ENCODE data around the gene HOXD1. TPM values are rescaled to one million over a fixed set of nuclear protein-coding genes. Genes with fewer than 3 reads are reported as not detected.

The HOXD1 gene
- polyA plus RNA-seq, 10 donors = 1.1 to 3.2 (median 1.6) TPM

DNA sequence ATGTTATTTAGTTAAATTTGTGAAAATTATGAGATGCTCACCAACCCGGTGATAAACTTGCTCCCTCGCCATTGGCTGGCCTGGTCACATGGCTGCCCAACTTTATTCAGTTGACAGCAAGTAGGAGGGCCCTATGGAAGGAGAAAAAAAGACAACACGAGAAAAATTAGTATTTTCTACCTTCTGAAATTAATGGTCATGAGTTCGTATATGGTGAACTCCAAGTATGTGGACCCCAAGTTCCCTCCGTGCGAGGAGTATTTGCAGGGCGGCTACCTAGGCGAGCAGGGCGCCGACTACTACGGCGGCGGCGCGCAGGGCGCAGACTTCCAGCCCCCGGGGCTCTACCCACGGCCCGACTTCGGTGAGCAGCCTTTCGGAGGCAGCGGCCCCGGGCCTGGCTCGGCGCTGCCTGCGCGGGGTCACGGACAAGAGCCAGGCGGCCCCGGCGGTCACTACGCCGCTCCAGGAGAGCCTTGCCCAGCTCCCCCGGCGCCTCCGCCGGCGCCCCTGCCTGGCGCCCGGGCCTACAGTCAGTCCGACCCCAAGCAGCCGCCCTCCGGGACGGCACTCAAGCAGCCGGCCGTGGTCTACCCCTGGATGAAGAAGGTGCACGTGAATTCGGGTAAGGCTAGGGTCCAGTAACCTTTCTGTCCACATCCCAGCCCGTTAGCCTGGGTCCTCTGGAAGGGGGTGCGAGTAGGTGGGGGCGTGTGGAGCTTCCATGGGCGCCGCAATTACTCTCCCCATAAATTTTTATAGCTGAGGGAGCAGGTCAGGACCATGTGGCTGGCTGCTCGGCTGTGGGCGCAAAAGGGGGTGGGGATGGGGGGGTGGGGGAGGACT, 36.8 kb upstream of the HOXD1 start, which contains the start of gene HOXD4:
Gene HOXD4 (plus strand): TSS at position 109 of the 846 bp plus-strand sequence. CDS start 84 bp downstream, at position 193.
- peak in 1 of 3 donors; percentile 31 for DNase-seq

DNA sequence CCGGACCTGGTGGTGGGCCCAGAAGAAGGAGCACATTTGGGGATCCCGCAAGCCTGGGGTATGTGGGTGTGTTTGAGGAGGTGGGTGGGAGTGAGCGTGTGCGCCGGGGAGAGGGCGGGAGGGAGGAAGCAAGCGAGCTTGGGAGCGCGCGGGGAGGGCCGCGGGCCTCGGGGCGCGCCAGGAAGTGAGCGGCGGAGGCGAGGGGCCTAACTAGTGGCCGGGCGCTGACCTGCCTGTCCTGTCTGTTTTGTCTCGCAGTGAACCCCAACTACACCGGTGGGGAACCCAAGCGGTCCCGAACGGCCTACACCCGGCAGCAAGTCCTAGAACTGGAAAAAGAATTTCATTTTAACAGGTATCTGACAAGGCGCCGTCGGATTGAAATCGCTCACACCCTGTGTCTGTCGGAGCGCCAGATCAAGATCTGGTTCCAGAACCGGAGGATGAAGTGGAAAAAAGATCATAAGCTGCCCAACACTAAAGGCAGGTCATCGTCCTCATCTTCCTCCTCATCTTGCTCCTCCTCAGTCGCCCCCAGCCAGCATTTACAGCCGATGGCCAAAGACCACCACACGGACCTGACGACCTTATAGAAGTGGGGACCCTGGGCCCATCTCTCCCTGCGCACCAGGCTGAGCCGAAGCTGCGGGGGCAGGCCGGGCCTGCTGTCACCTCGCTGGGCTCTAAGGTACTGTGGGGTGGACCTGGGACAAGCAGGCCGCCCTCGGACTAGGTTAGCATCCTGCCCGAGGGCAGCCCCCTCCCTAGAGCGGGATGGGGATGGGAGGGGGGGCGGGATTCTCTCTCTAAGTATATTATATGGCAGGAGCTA, 35.9 kb upstream of the HOXD1 start:
- DNase-seq = peak in 2 of 3 donors; percentile 46 to 51

DNA sequence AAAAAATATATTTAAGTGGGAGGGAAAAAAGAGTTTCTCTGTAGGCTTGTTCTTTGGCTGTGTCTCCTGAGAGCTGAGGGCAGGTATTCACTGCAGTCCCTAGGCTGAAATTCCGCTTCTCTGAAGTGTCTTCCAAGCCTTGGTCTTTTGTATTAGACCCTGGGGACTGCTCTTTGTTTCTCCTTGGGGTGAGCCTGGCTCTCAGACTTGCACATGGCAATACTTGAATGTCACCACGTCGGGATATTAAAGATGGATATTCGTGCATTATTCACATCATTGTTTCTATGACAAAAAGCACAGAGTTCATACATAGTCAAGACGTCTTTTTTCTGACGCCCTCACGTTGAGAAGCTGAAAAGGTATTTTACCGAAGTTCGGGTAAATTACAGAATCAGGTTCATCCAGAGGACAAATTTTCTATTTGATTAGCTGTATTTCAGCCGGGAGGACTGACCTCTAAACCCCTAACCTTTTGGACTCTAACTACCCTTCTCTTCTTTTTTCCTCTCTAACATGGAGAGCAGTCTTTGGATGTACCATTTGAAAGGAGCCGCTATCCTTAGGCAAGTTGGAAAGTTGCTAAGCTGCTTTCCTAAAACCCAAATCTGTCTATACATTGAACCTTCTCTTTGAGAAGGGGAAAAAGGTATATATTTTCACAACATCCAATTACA, 33.8 kb upstream of the HOXD1 start:
- no peak for DNase-seq

DNA sequence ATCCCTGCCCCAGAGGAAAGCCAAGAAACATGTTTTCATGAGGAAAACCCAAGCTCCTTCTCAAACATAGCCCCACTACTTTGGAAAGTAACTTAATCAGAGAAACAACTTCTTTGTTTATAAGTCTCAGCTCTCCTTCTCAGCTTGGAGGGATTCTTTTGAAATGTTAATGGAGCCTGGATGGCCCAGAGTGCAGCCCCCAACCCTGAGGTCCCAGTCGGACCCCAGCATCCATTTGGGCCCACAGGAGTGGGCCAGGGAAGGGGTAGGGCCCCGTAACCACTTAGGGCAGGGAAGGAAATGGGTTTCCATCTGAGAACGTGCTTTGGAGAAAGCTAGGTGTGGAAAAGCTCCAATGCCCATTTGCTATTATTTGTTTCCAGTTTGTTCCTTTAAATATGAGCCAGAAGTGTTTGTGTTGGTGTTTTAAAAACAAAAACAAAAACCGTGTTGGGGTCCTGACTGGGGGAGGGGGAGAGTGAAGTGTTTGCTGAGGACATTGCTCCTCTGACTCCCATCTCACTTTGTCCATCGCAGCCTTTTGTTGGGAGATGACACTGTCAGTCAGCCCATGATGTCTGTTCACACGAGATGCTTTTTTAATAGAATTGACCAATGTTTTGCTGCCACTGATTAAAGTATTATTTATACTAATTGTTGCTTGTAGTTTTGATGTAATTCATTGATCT, 33.0 kb upstream of the HOXD1 start:
- no peak for DNase-seq

DNA sequence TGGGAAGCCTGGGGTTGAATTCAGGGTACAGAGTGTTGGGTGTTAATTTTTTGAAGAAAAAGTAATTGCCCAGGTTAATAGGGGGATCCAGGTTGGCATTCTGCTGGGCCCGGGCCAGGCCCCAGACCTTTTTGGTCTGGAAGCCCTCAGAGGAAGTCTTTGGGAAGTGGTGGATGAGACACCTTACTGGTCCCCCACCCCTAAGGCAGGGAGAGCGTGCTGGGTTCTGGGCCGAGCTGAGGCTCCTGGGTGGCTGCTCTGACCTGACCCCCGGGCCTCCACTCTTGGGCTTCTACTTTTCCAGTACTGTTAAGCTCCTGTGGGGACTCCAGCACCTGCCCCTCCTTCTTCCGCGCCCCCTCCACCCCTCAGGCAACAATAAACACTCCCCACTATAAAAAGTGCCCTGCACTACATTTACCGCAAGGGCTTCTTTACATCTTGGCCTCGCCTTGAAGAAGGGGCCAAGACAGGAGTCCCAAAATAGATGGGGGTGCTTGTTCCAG, 32.1 kb upstream of the HOXD1 start:
- DNase-seq = peak in 1 of 3 donors; percentile 28

DNA sequence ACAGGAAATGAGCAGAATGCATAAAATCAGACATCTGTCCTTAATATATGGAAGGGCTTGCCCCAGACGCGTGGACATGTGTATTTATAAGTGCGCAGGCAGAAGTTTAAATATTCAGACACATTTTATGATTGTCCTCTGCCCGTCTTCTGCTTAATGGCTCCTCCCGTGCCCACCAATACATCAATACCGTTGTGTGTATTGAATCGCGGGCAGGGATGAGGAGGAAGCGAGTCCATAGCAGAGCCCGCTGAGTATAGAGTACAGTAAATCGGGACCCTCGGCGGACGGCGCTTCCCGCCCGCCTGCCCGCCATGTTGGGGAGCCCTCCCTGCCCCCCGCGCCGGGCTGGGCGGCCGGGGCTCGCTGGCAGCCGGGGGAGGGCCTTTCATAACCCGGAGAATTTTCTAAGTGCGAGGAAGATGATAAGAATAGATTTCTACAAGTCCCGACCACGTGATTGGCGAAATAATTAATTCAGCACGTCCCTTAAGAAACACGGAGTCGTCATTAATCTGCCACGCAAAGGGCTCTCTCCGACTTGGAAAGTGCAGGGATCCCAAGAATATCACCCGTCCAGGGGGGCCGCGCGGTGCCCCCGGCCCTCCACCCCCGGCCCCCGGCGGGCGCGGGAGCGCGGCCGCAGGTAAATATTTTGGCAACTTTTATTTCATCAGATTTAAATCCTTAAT, 31.5 kb upstream of the HOXD1 start, which contains the start of gene HOXD3:
Gene HOXD3 (plus strand): TSS at position 501 of the 692 bp plus-strand sequence. CDS start 11,808 bp downstream, outside the sequence.
- peak in 1 of 3 donors; percentile 59 for DNase-seq

DNA sequence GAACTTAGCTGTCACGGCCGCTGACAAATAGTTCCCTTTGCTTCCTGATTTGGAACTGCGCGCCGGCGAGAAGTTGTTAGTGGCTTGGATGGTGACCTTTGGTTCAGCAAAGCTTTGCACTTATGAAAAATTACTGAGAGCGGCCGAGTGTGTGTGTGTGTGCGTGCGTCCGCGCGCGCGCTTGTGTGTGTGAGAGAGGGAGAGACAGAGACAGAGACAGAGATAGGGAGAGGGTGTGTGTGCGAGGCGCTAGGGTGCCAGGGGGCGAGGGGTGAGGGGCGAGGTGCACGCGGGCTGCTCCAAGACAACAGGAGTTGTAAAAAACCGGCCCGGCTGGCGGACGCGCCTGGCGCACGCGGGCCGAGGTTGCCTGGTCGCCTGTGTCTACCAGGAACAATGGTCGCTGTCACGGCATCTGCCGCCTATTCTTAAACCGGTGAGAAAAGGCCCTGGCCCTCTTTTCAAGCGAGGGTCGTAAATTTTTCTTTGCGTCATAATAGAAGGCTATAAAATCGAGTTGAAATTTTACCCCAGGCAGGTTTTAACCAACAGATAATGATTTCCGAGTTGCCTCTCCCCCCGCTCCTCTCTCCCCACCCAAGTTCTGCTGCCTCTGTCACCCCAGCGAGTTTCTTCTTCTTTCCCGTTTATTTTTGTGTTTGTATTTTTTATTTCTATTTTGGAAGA, 30.8 kb upstream of the HOXD1 start:
- peak in 2 of 3 donors; percentile 38 to 66 for DNase-seq

DNA sequence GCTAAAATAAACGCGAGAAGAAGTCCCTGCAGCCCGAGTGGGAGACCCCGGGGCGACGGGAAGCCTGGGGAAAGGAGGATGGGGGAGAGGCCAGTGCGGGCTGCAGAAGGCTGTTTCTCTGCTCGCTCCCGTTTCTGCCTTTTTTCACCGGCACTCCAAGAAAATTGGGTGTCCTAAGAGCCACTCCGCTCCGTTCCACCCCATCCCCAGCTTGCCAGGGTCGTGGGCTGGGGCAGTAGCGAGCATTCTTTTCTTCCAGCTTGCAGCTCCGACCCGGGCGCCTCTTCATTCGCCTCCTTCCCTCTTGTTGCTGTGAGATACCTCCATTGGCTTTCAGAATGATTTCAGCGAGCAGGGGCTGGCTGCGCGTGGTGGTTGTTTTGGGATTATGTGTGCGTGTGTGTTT, 30.3 kb upstream of the HOXD1 start:
- DNase-seq = peak in 1 of 3 donors; percentile 65

DNA sequence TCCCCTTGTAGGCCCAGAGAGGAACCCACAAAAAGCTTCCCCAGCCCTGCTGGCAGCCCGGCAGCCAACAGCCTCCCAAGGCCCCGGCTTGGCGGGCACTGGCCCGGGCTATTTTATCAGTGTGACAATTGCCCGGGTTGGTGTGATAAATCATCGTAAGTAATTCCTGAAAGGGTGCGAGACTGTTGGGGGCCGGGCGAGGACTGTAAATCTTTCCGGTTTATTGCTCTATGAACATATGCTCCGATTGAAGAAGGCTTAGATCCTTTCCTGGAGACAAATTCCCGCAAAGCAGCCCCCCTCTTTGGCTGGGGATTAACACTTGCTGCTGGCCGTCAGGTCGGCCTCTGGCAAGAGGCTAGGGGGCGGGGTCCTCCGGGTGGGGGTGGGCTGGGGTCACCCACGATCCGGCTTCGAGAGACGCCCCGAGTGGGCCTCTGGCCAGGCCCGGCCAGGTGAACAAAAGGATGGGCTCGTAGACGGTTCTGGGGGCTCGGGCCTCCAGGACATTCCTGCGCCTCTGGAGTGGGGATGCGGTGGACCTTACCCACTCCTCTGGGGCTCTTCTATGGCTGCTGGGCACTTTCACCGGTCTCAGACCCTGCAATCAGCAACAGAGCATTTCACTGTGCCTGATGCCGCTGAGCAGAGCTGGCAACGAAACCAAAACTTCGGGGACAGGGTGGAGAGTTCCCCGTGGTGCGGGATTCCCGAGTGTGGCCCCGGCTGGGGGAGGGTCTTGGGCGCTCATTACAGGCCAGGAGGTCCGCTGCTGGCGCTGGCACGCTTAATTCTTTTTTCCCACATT, 29.4 kb upstream of the HOXD1 start:
- peak in 1 of 3 donors; percentile 26 for DNase-seq

DNA sequence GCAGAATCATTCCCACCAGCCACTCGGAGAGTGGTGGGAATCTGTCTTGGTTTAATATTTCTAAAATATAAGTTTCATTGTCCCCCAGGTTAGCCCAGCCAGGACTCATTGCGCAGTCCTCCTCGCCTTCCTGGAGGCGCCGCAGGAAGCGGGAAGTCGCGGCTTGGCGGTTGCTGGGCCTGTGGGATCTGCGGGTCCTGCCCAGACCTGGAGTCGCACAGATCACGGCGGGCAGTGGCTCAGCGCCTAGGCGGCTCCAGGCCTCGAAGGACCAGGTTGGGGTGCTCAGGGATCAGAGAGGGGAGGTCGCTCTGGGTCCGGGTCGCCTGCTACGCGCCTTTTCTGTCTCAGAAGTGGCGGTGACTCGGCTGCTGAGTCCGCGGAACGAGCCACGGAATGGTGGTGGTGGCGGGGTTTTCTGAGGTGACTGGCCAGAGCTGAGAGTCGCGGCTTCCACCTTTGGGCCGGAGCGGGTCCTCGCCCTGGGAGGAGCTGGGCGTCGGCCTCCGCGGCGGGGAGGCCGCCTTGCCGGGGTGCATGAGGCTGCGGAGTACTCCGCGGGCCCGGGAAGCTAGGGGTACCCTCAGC, 28.7 kb upstream of the HOXD1 start:
- DNase-seq = peak in 1 of 3 donors; percentile 45

DNA sequence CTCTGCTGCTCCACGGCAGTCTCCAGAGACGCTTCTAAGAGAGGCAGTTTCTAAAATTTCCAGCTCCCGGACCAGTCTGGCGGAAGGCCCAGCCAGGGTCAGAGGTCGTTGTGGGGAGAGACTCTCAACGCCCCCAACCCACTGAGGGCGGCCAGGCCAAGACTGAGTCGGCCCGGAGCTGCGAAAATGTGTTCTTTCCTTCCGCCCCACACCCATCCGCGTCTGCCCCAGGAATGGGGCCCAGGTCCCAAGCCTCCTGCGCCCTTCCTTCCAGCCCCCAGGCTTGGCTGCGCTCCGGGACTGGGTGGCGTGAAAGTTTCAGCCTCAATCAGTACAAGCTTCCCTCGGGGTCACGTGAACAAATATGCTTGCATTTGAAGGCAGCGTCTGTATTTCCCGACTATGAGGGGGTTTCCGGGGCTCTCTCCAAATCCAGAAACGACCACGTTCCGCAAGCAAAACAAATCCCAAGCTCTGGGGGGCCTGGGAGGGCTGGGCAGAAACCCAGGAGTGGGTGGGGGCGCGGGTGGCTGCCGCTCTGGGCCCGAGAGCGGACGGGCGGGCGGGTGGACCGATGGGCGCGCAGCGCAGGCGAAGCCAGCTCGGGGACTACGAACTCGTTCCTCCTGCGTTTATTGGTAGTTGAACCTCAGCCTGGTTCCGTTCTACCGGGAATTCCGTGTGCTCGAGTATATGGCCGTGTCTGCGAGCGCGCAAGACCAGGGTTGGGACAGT, 28.1 kb upstream of the HOXD1 start:
- peak in 2 of 3 donors; percentile 62 to 80 for DNase-seq

DNA sequence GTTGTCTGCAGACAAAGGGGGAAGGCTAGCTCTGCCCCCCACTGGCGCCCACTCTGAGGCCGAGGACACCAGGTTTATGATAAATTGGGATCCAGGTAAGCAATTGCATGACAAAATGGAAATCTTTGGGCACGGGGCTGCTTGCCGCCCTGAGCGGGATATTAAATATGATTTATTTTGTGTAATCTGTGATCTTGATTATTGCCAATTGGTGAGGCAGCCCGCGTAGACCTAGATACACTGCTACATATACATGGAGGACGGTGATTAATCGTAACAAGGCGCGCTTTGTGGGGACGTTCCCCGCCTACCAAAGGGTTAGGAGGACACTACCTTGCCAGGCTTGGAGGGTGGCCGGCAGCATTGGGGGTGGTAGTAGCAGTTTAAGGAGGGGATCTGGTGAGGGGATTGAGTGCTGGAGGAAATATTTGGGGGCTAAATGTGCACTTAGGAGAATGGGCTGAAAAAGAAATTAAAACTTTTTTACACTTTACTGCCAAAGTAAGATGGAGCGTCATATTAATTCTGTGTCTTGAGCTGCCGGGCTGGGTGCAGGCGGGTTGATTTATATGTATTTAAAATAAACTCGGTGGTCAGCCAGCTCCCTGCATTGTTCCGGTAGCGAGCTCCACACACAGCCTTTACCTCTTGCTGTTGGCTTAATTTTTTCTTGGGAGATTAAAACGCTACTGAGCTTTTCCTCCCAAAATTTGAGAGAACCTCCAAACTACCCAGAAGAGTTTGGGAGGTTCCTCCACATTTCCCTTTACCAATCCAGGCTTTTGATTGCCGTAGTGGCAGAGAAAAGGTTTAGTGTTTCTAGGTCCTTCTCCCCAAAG, 27.3 kb upstream of the HOXD1 start:
- DNase-seq = peak in 2 of 3 donors; percentile 35 to 50

DNA sequence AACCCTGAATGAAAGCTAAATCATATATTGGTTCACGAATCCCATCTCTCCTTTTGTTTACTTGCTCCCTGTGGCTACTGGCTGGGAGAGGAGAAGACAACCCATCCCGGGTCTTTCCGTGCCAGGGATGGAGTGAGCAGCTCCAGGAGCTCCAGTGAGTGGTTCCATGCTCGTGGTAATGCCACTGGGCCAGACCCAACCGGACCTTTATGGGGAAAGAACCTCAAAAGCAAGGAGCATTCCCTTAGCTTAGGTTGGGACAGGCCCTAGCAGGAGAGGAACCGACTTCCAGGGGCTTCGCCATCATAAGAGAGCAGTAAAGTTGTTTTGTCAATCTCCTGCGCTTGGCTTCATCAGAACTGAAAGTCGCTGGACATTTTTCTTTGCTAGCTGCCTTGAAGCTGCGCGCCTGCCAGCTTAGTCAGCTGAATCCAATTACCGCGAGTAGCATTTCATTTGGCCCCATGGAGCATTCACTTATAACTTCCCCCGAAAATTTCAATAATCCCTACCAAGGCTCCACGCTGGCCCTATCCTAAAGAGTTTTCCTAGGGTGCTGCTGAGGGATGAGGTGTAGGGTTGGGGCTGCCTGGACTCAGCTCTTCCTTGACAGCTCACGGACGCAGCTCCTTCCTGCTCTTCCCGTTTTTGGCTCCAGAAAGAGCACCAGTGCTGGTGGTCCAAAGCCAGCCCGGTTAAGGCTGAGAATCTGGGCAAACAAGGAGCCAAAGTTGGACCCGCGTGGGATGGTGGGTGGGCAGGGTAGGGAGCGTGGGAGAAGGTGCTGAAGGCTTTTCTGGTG, 26.4 kb upstream of the HOXD1 start:
- DNase-seq = peak; percentile 85 to 90 (median 88)

DNA sequence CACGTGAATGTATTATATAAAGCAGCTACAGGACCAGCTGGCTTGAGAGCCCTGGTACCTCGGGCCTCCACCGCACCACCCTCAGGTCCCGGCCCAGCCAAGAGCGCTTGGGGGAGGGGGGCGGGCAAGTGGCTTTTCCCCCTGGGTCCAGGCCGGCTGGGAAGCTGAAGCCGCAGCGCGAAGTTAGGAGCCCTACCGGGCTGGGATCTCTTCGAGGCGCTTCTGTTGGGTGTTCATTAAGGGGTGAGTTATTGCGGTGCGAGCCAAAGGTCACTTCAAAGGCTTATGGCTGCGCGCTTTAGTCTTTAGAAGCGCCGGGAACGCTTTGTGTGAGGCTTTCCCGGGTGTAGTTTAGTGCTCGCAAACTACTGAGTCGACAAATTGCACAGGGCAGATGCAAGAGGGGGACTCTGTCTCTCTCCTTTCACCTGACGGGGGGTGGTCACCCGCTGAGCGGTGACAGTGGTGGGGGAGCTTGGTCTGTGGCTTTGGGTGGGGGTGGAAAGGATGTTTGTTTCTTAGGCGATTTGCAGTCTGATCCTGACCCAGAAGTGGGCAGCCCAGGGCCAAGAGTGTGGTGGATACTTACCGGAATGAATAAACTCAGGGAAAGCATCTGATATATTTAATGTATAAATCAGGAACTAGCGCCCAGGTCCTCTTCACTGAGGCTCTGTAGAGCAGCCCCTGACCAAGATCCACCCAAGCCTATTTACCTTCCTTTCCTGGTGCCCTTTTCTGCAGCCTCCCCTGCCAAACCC, 25.4 kb upstream of the HOXD1 start:
- no peak for DNase-seq

DNA sequence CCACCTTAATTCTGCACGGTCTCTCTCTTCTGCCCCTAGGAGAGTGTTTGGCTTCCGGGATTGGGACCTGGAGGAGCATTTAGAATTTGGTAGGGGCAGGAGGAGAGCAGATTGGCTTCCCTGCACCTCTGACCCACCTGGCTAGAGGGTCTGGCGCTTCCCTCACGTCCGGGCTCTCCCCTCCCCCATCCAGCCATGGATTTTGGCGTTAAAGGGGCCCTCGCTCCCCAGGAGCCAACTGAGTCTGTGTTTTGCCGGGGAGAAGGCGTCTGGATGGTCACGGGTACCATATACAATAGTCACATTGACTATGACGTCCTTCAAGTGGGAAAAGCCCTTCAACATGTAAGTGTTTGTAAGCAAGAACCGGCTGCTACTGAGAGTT, 24.8 kb upstream of the HOXD1 start:
- DNase-seq = no peak
